ENCODE data around the gene OAF.
"Not testable (repeated sequence)": the region's sequence is repeated elsewhere in the genome, so short reads cannot be mapped to it uniquely, and the experiment has no call there.

The OAF gene

DNA sequence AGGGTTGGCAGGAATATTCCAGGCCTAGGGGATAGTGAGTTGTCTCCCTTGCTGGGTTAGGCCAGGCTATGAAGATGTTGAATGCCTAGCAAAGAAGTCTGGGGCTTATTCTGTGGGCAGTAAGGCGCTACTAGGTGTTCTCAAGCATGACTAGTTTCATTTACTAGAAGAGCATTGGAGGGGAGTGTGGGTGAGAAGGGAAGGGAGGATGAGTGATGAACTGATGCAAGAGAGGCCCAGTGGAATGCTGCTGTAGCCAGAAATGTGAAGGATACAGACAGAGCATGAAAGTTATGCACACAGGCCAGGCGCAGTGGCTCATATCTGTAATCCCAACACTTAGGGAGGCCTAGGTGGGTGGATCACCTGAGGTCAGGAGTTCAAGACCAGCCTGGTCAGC is 62.6 kb downstream of the OAF start:
- no peak for DNase-seq (ENCODE audit: low spot score)

DNA sequence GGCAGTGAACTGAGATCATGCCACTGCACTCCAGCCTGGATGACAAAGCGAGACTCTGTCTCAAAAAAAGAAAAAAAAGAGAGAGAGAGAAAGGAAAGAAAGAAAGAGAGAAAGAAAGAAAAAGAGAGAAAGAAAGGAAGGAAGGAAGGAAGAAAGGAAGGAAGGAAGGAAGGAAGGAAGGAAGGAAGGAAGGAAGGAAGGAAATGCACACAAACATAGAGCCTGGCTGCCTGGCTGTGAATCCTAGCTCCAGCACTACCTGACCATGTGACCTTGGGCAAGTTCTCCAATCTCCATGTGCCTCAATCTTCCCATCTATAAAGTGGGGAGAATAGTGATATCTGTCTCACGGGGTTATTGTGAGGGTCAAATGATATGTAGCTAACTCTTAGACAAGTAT is 63.1 kb downstream of the OAF start:
- DNase-seq (ENCODE audit: low spot score) = not testable (repeated sequence)

DNA sequence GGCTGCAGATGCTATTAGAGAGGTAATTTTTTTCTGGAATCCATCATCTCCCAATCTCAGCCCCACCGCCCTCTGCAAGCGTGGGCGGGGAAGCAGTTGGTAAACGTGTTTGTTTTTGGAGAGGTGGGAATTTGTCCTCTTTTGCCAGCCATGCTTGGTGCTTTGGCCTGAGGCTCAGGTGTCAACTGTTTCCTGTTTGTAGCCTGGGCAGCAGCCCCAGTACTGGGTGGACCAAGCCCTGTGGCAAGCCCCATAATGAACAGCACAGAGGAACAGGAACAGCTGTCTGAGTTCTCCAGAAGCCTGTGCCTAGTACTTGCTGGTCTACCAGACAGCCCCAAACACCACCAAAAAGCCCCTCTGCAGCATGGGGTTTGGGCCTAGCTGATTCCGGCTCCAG is 68.7 kb downstream of the OAF start:
- no peak for DNase-seq (ENCODE audit: low spot score)
